NCI-H345 treated with DMSO at 0.1 percent for 48 hours (cell line): ENCODE data around the gene OGDH.

Experiments used
- DNase-seq: peaks from one replicate; lab custom pipeline; 2025; ENCODE audit not compliant: unreplicated experiment; lab: John Stamatoyannopoulos, UW

The OGDH gene

DNA sequence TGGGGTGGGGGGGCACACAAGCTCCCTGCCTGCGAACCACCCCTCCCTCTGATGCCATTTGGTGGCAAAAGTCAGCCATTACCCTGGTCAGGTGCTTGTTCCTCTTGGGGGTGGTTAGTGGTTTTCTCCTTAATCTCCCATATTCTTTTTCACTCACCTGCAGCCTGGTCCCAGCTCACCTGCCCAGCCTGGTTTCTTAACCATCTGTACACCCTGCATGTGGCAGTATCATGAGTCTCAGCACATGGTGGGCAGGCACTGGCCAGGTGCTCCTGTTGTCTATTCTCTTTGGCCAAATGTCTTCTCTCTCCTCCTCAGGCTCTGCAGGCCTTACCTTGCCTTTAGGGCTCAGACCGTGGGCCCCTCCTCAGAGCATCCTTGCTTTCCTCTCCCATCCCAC, 30.5 kb downstream of the OGDH start:
- no peak for DNase-seq

DNA sequence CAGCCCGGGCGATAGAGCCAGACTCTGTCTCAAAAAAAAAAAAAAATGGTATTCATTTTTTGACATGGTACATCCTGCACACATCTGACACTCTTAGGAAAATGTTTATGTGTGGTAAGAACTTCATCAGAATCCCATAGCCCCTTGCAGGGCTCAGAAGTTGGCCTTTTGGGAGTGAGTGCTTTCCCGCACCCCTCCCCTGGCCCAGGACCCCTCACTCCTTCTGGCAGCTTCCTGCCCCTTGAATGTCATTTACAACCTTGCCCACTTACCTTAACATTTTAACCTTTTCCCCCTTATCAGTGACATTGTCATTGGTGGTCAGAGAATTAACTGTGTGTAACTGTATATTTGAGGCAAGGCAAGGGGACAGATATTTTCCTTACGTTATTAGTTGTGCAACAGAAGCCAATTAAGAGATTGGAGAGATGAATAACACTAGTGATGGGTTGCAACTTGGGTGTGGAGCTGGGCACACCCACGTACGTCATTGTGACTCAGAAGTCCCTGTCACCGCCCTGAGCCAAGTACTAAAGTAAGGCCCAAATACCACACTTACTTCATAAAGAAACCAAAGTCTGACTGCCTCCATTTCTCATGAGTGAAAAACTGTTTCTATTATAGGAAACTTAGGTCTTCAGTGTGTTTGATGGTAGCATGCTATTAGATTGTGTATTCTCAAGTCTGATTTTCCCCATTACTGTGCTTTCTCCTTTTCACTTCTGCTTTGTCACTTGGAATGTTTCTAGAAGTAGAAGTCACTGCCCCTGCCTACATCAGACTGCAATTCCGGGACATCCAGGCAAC, 31.6 kb downstream of the OGDH start:
- DNase-seq = no peak

DNA sequence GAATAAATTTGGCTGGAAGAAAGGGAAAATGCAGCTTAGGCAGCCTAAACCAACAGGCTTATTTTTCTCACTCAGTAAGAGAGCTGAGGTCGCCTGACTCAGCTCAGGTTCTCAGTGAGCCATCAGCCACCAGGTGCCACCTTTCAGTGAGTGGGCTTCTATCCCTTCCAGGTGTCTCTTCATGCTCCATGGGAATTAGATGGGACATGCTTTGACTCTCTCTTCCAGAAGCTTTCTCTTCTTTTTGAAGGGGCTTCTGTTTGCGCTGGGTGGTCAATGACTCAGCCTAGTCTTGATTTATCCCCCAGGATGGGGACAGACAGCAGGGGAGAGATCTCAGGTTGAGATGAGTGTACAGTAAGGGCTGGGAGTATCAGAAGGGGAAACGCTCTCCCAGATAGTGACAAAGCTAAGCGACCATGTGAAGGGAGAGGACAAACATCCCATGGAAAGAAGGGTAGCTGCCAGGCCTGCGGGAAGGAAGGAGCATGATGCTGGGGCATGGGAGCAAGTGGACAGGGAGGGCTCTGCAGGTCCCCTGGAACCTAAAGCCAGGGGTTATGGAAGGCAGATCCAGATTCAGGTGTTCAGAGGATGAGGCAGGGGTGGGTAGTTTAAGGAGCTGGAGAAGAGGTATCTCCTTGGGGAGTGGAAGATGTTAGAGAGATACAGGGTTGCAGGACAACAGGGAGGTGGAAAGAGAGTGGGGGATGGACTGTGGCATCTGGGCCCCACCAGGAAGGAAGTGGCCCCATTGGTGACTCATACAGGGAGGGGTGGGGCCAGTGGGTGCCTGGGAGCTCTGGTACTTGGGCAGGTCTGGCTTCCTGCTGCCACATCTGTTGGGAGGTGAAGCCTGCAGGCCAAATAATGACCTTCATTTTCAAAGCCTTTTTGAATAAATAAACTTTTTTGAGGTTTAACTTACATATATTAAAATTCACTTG, 32.5 kb downstream of the OGDH start:
- DNase-seq = no peak

DNA sequence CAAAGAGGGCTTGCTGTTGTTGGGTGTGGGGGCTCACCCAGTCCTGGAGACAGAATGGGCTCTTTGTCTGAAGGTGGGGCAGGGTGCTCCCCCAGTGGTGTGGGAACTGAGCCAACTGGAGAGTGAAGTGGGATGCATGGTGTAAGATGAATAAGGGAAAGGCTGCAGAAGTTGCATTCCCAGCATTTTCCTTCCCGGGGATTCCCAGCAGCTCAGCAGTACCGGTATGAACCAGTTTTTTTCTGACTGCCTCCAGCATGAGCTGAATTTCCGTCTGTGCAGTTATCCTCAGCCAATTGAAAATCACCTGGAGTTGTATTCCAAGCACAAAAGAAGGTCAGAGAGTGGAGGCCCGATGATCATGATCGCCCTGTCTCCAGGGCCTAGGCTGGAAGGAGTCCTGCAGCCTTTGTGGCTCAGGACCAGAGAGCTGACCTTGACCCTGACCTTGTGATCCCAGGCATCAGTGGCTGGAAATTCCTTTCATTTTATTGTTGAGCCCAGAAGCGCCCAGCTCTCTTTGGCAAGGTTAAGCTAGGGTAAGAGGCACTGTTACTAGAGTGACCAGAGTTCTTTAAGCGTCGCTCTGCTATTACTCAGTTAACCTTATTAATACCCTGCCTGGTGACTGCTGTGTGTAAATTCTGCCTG, 33.4 kb downstream of the OGDH start:
- DNase-seq = no peak

DNA sequence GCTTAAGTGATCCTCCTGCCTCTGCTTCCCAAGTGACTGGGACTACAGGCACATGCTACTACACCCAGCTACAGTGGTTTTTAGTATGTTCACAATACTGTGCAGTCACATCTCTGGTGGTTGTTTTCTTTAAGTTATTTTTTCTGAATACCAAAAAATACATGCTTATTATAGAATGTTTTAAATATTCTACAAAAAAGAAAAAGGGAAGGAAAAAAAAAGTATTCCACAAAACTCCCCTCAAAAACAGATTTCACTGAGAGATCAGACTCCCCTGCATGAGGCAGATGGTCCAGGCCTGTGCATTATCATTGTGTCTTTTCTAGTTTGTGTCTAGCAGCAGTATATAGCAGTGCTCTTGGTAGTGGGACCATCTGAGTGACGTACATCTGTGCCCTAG, 36.8 kb downstream of the OGDH start:
- DNase-seq = no peak

DNA sequence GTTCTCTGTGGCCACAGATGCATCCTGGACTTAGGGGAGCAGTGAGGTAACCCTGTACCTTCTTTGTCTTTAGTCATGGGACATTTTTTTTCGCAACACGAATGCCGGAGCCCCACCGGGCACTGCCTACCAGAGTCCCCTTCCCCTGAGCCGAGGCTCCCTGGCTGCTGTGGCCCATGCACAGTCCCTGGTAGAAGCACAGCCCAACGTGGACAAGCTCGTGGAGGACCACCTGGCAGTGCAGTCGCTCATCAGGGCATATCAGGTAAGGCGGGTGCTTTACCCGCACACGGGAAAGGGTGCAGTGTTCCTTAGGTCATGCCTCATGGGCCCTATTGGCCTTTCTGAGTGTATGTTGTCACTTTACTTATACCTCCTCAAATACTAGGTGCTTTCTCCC, 38.8 kb downstream of the OGDH start:
- DNase-seq = no peak

DNA sequence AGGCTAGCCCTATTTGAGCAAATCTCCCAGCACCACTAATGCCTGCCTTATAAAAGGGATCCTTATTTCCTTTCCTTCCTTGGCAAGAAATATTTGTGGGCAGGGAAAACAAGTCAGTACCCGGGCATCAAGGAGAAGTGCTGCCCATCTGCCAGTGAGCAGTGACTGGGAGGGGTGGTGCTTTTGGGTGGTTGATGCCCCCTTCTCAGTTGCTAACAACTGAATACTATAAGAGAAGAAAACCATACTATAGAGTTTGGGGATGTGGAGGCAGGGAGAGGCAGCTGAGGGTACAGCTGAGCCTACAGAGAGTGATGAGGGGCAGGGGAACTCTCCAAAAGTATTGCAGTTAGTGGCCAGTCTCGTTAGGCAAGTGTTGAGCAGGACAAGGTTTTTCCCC, 39.3 kb downstream of the OGDH start:
- no peak for DNase-seq

DNA sequence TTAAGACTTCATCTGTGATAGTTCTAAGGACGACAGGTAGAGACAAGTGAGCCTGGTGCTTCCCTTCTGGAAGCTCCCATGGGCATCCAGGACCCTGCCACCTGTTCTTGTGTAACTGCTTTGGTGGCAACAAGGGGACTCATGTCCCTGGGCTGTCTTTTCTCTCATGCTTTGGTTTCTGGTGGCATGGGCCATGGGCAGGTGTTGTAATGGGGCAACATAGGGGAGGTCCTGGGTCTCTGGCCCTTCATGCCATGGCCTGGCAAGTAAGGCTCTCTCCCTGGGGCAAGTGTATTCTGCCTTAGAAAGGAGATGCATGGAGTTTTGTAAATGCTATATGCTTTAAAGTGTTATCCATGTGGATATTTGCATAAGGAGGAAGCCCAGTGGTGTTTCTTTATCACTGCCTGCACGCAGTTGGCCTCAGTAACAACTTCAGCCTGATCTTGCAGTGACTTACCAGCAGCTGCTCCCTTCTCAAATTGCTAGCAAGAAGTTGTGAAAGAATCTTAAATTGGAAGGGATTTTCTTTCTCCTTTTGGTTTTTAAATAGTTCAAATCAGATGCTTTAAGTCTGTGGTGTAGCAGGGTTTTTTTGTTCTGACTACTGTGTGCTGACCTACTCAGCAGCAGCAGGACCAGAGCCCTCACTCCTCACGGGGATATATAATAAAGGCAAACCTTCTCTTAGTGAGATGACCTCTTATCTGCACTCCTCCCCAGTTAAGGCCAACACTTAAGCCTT, 39.9 kb downstream of the OGDH start:
- DNase-seq = no peak

DNA sequence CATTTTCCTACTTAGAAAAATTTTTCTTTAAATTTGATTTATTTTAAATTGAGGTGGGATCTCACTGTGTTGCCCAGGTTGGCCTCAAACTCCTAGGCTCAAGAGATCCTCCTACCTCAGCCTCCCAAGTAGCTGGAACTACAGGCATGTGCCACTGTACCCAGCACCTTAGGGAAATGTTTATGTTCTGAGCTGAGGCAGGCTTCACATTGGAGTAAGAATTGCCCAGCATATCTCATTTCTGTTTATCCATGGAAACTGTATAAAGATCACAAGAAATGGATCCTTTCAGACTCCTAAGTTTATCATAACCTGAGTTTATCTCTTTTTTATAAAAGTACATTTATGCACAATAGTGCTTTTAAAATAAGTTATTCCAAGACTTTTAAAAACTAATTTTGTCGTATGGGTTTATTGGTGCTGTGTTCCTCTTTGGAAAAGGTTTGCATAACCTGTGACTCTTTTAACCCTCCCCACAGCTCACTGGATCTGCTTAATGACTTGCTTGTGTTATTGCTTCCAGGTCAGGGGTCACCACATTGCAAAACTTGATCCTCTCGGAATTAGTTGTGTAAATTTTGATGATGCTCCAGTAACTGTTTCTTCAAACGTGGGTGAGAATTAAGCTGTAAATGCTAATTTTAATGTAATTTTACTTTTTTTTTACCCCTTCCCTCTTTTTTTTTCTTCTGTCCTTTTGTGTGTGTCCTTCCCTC, 40.7 kb downstream of the OGDH start:
- DNase-seq = no peak

DNA sequence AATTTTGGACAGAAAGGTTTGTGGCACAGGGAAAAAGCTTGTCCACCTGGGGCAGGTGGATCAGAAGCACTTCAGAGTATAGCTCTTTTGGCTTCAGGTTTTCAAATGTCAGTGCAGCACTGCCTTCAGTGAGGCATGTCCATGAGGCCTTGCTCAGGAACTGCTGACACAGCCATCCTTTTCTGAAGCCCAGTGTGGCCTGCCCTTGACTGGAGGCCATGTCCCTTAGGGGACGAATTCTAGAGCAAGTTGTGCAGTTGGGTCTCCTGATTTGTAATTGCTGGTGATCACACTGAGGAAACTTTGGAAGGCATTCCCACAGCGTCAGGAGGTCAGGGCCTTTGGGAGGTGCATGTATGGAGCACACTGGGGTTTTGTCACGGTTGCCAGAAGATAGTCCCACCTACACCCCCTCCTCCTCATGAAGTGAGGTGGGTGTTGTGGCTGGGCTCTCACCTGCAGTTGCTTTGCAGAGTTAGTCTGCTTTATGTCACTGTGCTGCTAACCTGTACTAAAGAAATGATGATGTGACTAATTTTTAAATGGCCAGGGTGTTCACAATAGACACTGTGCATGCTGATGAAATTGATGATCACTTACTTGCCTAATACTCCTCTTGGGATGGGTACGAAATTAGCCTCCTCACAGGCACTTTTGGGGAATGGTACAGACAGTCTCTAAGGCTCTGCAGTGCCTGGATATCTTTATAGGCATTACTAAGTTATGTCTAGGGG, 41.7 kb downstream of the OGDH start:
- no peak for DNase-seq

DNA sequence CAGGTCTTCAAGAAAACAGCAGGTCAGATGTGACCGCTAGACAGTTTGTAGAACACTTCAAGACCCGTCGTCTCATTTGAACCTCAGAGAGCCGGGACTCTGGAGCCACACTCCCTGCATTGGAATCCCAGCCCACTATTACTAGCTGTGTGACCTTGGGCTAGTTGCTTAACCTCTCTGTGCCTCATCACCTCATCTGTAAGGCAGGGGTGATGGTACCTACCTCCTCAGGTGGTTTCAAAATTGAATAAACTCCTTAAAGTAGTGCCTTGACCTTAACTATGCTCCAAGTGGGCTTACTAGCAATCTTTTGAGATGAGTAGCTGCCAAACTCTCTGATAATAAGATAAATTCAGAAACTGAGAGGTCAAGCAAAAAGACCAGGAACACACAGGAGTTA, 43.8 kb downstream of the OGDH start:
- no peak for DNase-seq

DNA sequence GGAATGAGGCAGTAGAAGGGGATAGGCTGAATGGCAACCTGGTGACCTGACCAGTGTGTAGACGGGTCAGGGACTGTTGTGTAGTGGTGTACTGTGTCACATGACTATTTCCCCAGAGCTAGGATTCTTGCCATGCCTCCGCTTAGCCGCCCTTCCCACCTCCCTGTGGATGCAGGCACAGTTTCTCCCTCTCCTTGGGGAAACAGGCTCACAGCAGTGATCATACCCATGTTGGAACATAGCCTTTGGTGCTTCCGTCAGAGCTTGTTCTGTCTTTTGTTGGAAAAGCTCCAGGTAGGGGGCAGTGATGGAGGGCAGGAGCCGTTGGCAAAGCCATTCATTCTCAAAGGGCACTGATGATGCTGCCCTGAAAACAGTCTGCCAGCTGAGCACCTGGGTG, 44.3 kb downstream of the OGDH start:
- no peak for DNase-seq

DNA sequence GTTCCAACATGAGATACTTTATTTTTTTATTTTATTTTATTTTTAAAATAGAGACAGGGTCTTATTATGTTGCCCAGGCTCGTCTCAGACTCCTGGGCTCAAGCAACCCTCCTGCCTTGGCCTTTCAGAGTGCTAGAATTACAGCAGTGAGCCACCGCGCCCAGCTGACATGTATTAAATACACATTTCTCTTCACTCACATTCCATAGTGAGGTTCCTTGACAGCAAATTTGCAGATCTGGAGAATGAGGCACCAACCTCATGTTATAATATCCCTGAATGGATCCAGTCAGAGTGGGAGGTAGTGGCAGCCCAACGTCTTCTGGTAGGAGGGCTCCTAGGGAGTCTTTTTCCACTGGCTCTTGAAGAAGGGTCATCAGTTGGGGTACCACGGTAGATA, 46.1 kb downstream of the OGDH start:
- no peak for DNase-seq

DNA sequence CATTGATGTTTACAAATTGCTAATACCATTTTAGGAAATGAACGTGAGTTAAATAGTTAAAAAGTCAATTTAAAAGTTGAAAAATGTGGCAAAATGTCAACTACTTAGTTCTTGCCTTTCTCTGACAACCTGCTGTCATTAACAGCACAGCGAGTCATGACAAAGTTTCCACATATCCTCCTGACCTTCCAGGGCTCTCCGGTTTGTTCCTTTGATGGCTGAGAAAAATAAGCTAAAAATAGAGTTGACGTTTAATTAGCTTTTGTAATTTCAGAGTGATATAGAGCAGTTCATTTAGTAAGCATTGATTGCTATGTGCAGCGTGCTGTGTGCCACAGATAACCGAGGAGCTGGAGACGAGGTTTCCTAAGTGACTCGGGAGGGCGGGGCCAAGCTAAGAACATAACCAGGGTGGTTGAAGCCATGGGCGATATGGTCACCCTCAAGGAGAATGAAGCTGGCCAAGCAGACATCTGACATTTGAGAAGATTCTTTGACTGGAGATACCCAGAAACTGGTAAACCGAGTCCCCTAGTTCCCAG, 47.9 kb downstream of the OGDH start:
- DNase-seq = no peak

DNA sequence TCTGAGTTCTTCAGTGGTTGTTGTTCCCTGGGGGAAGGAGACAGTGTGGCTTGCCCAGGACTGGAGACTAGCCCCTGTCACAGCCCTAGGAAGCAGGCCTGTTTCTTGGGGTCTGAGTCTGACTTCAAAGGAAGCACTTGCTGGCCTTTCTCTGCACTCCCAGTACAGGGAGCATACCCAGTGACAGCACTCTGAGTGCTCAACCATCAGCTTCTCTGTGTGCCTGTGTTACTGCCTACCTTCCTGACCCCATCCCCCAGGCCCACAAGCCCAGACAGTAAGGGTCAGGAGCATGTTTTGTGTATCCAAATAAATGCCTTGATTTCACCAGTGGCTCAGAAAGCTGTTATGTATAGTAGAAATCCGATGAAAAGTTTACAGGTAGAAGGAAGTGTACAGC, 48.9 kb downstream of the OGDH start:
- DNase-seq = no peak

DNA sequence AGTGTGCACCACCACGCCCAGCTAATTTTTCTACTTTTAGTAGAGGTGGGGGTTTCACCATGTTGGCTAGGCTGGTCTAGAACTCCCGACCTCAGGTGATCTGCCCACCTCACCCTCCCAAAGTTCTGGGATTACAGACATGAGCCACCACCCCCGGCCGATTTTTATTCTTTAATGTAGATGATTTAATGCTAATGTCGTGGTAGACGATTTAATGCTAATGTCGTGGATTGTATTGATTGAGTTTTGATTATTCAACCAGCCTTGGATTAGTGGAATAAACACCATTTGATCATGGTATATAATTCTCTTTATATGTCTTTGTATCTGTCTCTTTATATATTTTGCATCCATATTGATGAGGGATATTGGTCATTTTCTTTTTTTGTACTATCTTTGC, 52.6 kb downstream of the OGDH start:
- DNase-seq = no peak

DNA sequence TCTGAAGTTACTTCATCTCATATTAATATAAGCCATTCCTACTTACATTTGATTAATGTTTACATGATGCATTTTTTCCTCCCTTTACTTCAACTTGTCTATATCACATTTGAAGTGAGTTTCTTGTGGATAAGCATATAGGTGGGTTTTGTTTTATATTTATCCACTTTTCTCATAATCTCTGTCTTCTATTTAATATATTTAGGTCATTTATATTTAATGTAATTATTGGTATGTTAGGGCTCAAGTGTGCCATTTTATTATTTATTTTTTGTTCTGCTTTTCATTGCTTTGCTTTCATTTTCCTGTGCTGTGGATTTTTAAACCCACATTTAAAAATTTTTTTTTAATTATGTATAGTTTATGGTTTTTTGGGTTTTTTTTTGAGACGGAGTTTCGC, 54.8 kb downstream of the OGDH start:
- DNase-seq = no peak

DNA sequence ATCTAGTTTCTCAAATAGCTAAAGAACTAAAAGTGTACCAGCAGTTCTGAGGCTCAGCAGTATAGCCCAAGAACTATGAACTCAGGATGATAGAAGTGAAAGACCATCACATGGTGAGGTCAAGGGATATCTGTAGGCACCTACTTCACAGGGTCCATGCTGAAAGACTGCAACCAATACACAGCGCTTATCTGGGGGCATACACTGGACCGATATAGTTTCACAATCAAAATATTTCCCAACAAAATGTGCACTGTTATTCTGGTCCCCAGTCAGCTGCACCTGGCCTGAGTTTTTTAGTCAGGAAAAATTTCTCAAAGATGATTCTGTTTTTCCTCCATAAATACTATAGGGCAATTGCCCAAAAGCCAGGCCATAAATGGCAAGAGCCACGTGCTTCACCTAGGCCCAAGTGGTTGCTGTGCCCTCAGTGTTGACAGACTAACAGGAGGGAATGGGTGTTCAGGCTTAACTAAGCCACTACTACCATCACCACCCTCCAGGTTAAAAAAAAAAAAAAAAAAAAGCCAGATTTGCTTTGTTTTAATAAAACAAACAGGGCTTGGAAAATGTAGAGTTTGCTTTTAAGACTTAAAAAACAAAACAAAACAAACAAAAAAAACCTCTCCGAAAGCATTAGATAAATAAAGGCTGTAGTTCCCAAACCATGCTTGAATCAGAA, 58.5 kb downstream of the OGDH start:
- no peak for DNase-seq
